ENCODE results near the gene EFNA3.
A peak's percentile ranks its signal among the peaks of the same experiment; 100 is the strongest.
"Not testable (repeated sequence)": the region's sequence is repeated elsewhere in the genome, so short reads cannot be mapped to it uniquely, and the experiment has no call there.

The EFNA3 gene

DNA sequence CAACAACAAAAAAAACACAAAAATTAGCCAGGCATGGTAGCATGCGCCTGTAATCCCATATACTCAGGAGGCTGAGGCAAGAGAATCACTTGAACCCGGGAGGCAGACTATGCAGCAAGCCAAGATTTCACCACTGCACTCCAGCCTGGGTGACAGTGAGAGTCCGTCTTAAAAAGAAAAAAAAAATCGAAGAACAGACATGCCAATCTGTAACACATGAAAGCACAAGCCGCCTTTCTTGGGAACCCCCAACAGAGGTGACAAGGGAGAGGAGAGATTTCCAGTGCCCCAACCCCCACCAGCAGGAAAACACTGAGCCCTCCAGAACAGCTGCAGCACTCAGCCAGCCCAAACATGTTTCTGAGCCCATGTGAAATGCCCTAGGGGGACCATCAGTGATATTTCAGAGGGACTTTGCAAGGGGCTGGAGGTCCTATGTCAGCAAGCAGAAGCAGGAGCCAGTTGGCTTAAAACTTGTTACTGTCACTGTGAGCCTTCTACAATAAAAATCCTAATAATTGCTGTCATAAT, 34.9 kb downstream of the EFNA3 start:
- no peak for DNase-seq

DNA sequence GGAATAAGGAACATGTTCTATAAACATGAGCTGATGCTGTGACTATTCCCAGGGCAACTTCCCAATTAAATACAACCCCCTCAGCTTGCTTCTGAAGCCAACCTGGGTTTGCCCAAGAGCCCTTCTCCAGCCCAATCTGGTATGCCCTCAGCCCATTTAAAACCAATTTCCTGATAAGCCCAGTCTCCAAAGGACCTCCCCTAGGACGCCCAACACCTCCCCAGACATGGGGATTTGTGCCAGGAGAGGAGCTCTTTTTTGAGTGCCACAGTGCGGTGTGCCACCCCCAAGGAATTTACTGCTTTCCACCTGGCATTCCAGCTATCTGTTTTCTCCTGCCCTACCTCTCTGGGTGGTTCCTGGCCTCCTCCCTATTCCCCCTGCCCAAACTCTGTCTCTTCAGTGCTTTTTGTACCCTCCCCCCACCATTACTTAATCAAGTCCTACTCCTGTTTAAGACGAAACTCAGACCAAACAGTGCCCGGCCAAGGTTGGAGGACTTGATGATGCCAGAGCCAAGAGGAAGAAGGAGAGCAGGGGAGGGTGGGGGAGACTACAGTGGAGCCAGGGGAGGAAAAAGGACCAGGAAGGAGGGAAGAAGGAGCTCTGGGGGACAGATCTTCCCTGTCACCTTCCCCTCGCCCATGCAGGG, 37.6 kb downstream of the EFNA3 start:
- DNase-seq = no peak

DNA sequence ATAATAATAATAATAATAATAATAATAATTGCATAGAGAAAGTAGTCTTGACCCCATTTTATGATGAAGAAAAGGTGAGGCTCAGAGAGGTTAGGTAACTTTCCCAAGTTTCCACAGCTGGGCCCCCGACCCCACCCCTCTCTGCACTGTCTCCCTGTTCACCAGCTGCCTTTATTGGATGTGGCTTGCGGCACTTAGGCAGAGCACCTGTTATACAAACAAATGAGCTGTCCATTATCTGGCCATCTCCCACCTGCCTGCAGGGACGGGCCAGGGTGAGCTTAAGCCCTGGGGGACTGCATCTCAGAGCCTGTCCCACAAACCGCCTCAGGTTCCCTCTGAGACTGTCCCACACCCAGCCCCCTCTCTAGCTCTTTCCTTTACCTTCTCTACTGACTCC, 39.0 kb downstream of the EFNA3 start:
- no peak for DNase-seq

DNA sequence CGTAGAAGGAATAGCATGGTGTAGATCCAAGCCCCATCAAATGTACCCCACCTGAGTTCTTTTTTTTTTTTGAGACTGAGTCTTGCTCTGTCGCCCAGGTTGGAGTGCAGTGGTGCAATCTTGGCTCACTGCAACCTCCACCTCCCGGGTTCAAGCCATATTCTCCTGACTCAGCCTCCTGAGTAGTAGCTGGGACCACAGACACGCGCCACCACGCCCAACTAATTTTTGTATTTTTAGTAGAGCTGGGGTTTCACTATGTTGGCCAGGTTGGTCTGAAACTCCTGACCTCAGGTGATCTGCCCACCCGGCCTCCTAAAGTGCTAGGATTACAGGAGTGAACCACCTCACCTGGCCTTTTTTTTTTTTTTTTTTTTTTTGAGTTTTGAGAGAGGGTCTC, 39.5 kb downstream of the EFNA3 start:
- not testable (repeated sequence) for DNase-seq

DNA sequence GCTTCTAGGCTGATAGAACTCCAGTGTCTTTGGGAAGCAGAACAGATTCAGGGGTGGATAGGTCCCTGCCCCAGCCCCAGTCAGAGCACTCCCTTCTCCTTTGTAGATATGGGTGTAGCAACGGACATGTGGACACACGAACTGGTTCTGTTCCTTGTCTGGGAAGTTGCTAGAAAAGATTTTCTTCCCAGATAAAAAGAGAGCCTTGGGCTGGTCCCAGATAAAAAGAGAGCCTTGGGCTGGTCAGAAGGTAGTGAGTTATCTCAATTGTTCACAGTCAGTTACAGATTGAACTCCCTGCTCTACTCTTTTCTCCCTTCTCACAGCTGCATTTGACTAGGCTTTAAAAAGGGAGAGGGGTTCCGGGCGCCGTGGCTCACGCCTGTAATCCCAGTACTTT, 41.6 kb downstream of the EFNA3 start:
- DNase-seq = no peak

DNA sequence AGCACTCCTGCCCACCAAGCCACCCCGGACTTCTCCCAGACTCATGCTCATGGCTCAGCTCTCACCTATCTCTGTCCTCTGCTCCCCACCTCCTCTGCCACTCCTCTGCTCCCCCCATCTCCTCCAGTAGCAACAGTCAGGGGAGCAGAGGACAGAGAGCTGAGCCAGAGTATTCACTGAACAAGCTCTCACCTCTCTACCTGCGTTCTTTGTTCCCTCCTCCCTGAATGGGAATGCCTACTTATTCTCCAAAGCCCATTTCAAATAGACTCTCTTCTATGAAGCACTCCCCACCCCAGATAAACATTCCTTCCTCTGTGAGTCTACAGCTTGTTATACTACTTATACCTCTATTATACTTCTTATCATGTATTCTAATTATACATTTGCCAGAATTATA, 42.6 kb downstream of the EFNA3 start:
- DNase-seq = no peak

DNA sequence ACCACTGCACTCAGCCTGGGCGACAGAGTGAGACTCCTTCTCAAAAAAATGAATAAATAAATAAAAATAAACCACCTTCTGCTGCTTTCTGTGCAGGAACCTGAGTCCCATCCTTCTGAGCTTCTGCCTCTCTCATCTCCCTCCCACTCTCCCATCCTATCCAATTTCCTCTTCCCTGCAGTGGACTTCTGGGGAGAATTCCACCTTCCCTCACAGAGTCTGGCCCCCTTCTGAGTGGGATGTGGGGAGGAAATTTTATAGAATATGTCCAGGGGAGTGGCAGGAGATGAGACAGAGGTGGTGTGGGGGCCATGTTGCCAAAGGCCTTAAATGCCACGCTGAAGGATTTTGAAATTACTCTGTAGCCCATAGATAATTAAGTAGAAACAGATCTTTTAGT, 43.7 kb downstream of the EFNA3 start:
- no peak for DNase-seq

DNA sequence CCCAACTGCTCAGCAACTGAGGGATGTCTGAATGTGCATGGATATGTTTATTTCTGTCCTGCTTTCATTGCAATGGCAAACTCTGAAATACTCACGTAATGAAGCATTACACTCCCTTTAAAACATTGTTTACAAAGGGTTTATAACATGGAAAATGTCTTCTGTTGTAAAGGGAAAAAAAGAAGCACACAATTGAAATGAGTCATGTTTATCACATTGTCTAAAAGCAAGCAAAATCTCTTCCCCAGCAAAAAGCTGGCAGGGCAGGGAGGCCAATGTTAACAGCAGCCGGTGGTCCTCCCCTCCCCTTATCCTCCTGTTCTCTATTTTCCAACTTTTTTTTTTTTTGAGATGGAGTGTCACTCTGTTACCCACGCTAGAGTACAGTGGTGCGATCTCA, 45.2 kb downstream of the EFNA3 start:
- DNase-seq = no peak

DNA sequence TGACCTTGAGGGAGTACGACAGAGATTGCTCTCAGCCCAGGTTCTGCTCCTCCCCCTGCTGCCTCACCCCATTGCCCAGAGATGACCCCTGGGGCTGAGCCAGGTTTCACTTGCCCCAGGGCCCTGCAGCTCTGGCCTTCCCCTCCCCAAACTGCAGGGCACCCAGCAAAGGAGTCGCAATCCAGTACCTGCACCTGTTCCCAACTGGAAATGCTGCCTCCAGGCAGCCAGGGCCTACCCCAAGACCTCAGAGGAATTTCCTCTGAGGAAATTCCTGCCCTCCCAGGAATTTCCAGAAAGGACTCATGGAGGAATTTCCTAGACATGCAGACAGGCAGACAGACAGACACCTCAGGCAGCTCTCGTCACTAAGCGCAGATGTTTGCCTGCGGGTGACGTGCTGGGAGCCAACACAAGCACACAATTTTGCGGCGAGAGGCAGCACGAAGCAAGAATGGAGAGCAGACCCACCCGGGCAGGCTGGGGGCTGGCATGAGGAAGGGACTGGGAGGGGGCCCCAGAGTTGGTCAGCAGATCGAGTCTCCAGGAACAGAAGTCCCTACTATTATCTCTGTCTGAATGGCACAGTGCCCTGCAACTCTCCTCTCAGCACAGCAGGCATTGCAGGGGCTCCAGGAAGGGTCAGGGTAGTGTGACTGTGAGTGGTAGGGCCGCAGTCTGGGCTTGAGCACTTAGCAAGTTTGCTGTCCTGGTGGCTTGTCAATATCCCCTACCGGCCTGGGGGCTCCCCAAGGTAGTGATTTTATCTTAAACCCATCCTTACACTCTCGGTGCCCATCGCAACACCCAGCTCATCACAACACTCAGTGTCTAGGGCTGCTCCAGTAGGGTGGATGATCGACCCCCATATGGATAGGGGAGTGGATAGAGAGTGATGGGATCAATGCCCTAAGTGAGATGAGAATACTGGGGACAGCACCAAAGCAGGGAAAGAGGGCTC, 46.1 kb downstream of the EFNA3 start:
- DNase-seq = no peak

DNA sequence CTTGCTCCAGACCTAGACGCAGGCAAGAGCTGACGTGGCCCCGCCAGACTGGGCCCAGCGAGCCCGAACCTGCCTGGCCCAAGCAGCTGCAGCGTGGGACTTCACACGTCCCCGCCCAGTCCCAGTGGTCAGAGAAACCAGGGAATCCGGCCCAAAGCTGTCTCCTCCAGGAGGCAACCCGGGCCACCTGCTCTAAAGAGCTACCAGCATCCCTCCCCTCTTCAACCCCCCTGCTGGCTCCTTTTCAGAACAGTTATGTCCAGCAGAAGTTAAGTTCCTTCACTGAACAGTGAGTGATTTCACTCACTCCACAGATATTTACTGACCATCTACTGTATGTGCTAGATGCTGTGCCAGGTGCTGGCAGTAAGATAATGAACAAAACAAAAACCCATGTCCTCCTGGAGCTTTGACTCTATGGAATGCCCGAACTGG, 46.9 kb downstream of the EFNA3 start:
- DNase-seq = no peak

DNA sequence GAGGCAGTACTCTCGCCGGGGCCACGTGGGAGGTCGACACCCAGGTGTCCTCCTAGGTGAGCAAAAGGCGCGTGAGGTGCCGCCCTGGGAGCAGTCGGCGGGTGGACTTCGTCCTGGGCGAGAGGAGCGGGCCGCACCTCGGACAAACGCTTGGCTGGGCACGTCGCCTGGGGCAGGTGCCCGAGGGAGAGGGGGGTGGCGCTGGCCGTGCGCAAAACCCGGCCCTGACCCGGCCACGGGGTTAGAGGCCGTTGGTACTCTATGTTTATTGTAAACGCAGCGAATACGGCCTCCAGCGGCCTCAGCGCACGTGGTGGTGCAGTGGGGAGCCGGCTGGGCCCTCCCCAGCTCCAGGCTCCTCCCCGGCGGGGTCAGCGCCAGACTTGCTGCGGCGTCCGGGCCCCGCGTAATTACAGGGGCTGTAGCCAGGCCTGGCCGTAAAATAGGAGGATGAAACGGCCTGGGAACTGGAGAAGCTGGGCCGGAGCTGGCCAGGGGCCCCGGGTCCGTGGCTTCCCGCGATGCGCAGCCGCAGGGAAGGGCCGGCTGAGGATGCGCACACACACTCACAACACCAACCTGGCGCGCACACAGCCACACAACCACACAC, 47.4 kb downstream of the EFNA3 start:
- DNase-seq = no peak

DNA sequence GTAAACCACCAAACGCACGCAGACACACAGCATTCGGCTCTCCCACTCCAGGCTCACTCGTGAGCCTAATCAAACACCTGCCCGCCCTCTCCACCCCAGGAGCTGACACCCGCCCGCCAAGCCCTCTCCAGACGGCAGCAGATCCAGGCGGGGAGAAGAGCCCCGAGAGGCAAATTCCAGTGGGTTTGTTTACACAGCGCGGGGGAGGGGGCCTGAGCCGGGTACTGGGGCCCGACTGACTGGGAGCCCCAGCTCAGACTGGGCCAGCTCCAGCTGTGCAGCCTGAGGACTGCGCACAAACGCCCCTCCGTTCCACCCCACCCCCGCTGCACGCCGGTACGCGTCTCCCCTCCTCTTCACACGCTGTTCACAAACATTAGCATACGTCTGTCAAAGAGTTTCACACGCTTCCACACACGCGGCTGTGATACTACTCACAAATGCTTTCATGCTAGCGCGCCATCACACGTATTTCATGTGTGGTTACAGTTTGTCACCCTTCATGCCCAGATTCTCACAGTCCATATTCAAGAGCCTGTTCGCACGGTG, 48.0 kb downstream of the EFNA3 start:
- DNase-seq = peak; percentile 63

DNA sequence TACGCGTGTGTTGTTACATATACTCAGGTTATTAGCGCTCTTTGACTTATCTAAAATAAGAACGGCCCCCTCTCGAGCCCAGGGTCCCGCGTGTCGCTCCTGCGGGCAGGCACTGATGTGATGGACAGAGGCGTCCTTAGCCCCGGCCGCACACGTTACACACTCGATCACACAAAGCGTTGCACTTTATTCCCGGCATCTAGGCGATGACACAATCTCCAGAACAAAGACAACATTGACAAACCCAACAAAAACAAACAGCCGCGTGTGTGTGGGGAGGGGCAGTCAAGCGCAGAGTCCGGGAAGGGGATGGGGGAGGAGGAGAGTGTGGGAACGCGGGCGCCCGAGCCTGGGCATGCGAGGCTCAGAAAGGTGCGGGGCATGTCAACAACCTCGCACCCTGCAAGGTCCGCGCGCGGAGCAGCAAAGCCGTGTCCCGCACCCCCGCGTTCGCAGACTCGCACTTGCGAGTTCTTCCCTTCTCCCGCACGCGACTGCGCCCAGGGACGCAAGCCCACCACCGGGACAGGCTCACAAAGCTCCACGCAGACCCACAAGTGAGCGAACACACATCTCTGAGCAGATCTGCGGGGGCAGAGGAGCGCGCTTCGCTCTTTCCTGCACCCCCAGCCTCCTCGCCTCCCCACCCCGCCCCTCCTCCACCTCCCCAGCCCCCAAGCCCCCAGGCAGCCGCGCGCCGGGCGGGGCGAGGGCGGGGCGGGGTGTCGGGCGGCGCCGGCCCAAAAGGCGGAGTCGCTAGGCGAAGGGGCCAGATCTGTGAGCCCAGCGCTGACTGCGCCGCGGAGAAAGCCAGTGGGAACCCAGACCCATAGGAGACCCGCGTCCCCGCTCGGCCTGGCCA, 48.7 kb downstream of the EFNA3 start, which contains the start of gene EFNA1:
EFNA1 (plus strand) TSS at position 772 of the 862 bp plus-strand sequence. CDS start 102 bp downstream, outside the sequence.
- DNase-seq = peak; percentile 71

DNA sequence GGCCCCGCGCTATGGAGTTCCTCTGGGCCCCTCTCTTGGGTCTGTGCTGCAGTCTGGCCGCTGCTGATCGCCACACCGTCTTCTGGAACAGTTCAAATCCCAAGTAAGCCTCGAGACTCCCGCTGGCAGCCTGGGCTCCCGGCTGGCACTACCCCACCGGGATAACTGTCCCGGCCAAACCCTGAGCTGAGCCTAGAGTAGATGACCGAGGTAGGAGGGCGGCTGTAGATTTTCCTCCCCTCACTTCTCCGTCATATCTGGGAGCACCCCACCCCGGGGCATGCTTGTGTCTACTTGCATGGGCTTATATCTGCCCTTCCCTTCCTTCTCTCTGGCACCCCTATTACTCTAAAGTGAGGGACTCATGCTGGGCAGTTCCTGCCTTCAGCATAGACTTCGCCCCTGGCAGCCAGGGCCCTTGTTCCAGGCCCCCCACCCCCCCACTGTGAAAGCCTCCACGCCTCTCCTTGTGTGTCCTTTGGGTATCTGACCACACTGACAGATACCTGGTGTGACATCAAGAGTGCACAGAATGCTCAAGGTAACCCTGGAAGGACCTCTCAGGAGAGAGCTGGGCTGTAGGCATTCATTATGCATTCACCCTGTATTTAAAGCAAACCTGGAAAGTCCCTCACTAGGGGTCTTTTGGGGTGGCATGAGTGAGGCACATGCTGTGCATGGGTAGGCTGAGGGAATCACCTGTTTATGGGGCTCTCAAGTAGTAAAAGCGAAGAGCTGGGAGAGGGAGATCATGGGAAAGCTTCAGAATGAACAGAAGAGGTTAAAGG, 49.5 kb downstream of the EFNA3 start:
- peak; percentile 44 for DNase-seq

DNA sequence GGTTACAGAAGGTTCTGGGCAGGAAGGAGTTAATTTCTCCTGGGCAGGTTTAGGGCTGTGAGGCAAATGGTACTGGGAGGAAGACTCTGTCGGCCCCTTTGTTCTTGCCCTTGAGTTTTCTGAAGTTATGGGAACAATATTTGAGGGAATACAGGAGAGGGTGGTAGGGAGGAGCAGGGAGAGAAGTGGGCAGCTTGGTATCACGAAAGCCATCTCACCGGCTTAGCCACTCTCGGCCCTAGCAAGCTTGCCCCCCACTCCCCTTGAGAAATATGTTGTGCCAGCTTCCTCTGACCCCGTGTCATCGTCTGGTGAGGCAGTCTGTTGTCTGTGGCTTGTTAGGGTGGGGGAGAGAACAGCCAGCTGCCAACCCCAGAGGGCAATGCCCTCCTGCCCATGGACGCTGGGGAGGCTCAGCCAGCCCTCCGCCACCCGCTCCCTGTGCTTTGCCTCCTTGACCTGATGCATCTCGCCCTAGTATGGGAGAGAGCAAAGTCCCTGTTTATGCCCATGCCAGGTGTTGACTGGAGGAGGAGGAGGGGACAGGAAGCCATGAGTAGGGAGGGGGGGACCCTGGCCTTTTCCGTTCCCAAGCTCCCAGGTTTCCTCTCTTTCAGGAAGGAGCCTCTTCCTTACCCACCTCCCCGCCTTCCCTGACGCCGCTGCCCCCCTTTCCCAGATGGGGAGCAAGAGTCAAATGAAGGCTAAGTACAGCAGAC, 50.3 kb downstream of the EFNA3 start:
- DNase-seq = no peak

DNA sequence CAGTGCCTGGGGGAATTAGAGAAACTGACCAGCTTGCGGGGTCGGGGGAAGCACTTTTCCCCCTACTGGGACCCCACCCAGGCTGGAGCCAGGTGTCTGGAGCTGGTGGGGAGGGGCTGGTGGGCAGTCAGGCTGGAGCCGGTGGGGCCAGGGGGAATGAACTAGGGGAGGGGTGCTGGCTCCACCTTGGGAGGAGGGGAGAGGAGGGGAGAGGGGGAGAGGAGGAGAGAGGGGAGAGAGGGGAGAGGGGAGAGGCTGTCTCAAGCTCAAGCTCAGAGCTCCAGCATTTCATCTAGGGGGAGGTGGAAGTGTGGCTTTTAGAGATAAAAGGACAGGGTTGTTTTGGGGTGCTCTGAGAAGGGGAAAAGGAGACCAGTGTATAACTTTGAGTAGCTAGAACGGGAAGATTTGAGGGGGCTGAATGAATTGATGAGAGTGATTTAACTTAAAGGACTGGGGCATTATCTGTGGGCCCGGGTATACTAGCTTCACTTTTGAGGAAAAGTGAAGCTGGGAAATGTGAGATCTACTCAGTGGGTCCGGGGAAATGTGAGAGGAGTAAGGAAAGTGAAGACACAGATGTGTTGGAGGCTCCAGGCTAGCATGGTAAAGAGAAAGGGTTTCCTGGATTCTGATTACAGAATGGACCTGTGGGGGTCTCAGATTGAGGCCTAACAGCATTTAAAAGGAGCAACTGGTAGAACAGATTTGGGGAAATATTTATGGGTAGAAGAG, 51.8 kb downstream of the EFNA3 start:
- DNase-seq = peak; percentile 51

DNA sequence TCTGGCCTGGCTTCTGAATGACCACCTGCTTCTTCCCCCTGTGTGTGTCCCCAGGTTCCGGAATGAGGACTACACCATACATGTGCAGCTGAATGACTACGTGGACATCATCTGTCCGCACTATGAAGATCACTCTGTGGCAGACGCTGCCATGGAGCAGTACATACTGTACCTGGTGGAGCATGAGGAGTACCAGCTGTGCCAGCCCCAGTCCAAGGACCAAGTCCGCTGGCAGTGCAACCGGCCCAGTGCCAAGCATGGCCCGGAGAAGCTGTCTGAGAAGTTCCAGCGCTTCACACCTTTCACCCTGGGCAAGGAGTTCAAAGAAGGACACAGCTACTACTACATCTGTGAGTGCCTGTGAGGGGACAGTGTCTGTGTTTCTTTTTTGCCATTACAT, 52.6 kb downstream of the EFNA3 start:
- no peak for DNase-seq

DNA sequence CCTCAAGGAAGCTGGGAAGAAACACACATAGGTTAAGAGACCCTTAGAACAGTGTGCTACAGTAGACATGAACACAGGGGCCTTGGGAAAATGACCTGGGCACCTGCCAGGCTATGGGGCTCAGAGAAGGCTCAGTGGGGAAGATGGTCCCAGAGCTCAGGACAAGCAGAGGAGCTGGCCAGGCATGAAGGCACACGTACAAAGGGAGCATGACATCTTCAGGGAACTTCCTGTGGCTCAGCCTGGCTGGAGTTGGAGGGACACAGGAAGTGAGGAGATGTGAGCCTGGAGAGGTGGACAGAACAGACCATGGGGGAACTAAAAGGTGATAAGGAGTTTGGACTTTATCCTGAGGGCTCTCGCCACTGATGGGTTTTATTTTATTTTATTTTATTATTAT, 53.2 kb downstream of the EFNA3 start:
- DNase-seq = no peak

DNA sequence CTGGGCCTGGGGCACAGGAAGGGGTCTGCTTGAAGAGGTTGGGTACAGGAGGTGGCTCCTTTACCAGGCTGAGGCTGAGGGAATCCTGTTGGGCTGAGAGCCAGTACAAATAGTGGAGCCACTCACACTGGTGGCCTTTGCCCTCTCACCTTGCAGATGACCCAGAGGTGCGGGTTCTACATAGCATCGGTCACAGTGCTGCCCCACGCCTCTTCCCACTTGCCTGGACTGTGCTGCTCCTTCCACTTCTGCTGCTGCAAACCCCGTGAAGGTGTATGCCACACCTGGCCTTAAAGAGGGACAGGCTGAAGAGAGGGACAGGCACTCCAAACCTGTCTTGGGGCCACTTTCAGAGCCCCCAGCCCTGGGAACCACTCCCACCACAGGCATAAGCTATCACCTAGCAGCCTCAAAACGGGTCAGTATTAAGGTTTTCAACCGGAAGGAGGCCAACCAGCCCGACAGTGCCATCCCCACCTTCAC, 55.2 kb downstream of the EFNA3 start:
- DNase-seq = no peak

DNA sequence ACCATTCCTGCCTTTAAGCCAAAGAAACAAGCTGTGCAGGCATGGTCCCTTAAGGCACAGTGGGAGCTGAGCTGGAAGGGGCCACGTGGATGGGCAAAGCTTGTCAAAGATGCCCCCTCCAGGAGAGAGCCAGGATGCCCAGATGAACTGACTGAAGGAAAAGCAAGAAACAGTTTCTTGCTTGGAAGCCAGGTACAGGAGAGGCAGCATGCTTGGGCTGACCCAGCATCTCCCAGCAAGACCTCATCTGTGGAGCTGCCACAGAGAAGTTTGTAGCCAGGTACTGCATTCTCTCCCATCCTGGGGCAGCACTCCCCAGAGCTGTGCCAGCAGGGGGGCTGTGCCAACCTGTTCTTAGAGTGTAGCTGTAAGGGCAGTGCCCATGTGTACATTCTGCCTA, 55.7 kb downstream of the EFNA3 start:
- DNase-seq = no peak

All from hematopoietic multipotent progenitor cell treated with erythropoietin and hydrocortisone succinate and interleukin-3 and kit ligand, for 6 days (in vitro differentiated cells).